Mesenchymal stem cell (in vitro differentiated cells and primary cell): ENCODE data around the gene SKAP2.

Experiments used
- DNase-seq: peaks from one replicate; pipeline ENCODE4 v3.0.0-alpha.2; 2013
- H2AFZ ChIP-seq: one replicate; pipeline ENCODE4 v1.6.1; 2013; ENCODE audit warnings: low read depth, mild to moderate bottlenecking, control low read depth, inconsistent platforms, low read length, moderate library complexity
- H2AK5ac ChIP-seq: 2 replicates; pipeline ENCODE4 v1.6.1; 2013; ENCODE audit warnings: low read length, moderate library complexity, mild to moderate bottlenecking, inconsistent platforms; ENCODE audit not compliant: severe bottlenecking
- H2BK120ac ChIP-seq: one replicate; pipeline ENCODE4 v1.6.1; 2013; ENCODE audit warnings: low read depth, mild to moderate bottlenecking, inconsistent platforms, low read length, moderate library complexity
- H2BK12ac ChIP-seq, 2 experiments: one replicate each; pipeline ENCODE4 v1.6.1; 2013; ENCODE audit warnings: inconsistent platforms in 2 of 2, low read length in 2 of 2, mild to moderate bottlenecking in 2 of 2, moderate library complexity in 2 of 2, control low read depth in 1 of 2
- H2BK15ac ChIP-seq: one replicate; pipeline ENCODE4 v1.6.1; 2013; ENCODE audit warnings: mild to moderate bottlenecking, low read depth, inconsistent platforms; ENCODE audit not compliant: poor library complexity, severe bottlenecking
- H2BK5ac ChIP-seq: 2 replicates; pipeline ENCODE4 v1.6.1; 2013; ENCODE audit warnings: low read depth, mild to moderate bottlenecking, low read length, control low read depth, inconsistent platforms; ENCODE audit not compliant: poor library complexity, severe bottlenecking
- H3K14ac ChIP-seq, 2 experiments: one replicate each; pipeline ENCODE4 v1.6.1; 2013; ENCODE audit warnings: inconsistent platforms in 2 of 2, low read length in 2 of 2, control low read depth in 1 of 2, mild to moderate bottlenecking in 1 of 2, moderate library complexity in 1 of 2
- H3K18ac ChIP-seq, 2 experiments: one replicate each; pipeline ENCODE4 v1.6.1; 2013; ENCODE audit warnings: inconsistent platforms in 2 of 2, low read length in 2 of 2, control low read depth in 1 of 2, low read depth in 1 of 2, mild to moderate bottlenecking in 1 of 2
- H3K23ac ChIP-seq, 2 experiments: one replicate each; pipeline ENCODE4 v1.6.1; 2013; ENCODE audit warnings: inconsistent platforms in 2 of 2, low read length in 2 of 2, mild to moderate bottlenecking in 2 of 2, moderate library complexity in 2 of 2, control low read depth in 1 of 2
- H3K27ac ChIP-seq: 2 replicates; pipeline ENCODE4 v1.5.1; 2013; ENCODE audit warnings: mild to moderate bottlenecking, moderate library complexity, low read length, control low read depth, inconsistent platforms; ENCODE audit not compliant: poor library complexity, severe bottlenecking
- H3K27me3 ChIP-seq, 2 experiments: 2 replicates each; pipeline versions ENCODE4 v1.6.1 to v1.7.0; 2013; ENCODE audit warnings: low read length in 2 of 2, mild to moderate bottlenecking in 2 of 2, moderate library complexity in 2 of 2, control low read depth in 1 of 2, inconsistent platforms in 1 of 2; ENCODE audit not compliant: control insufficient read depth in 1 of 2, insufficient read depth in 1 of 2
- H3K36me3 ChIP-seq, 2 experiments: 2 replicates each; pipeline versions ENCODE4 v1.6.1 to v1.7.0; 2013; ENCODE audit warnings: low read length in 2 of 2, control low read depth in 1 of 2, inconsistent platforms in 1 of 2, low read depth in 1 of 2, mild to moderate bottlenecking in 1 of 2; ENCODE audit not compliant: insufficient read depth in 2 of 2, control insufficient read depth in 1 of 2
- H3K4ac ChIP-seq, 2 experiments: one replicate each; pipeline ENCODE4 v1.6.1; 2013; ENCODE audit warnings: inconsistent platforms in 2 of 2, low read length in 2 of 2, mild to moderate bottlenecking in 2 of 2, moderate library complexity in 2 of 2, control low read depth in 1 of 2, low read depth in 1 of 2
- H3K4me1 ChIP-seq: 2 replicates; pipeline ENCODE4 v1.6.1; 2013; ENCODE audit warnings: low read depth, low read length, control low read depth; ENCODE audit not compliant: control insufficient read depth, insufficient read depth
- H3K4me2 ChIP-seq: 2 replicates; pipeline ENCODE4 v1.6.1; 2013; ENCODE audit warnings: low read length, mild to moderate bottlenecking, inconsistent platforms; ENCODE audit not compliant: poor library complexity, severe bottlenecking
- H3K4me3 ChIP-seq, 2 experiments: 2 replicates each; pipeline versions ENCODE4 v1.5.1 to v1.7.0; 2013; ENCODE audit warnings: low read length in 2 of 2, mild to moderate bottlenecking in 2 of 2, control low read depth in 1 of 2, low read depth in 1 of 2; ENCODE audit not compliant: insufficient read depth in 1 of 2
- H3K79me1 ChIP-seq: replicated peaks from 2 replicates; pipeline ENCODE4 v1.6.1; 2013; ENCODE audit warnings: mild to moderate bottlenecking, control low read depth, low read length, inconsistent platforms; ENCODE audit not compliant: poor library complexity, severe bottlenecking
- H3K9ac ChIP-seq: 2 replicates; pipeline ENCODE4 v1.7.0; 2013; ENCODE audit warnings: mild to moderate bottlenecking, low read length, moderate library complexity
- H3K9me3 ChIP-seq: 2 replicates; pipeline ENCODE4 v1.7.0; 2013; ENCODE audit warnings: mild to moderate bottlenecking, low read length; ENCODE audit not compliant: control insufficient read depth
- H4K8ac ChIP-seq: one replicate; pipeline ENCODE4 v1.6.1; 2013; ENCODE audit warnings: inconsistent platforms, mild to moderate bottlenecking, low read length, moderate library complexity
- H4K91ac ChIP-seq: one replicate; pipeline ENCODE4 v1.6.1; 2013; ENCODE audit warnings: mild to moderate bottlenecking, low read length, inconsistent platforms
- WGBS: methylation state at CpG from one replicate; pipeline ENCODE4 v1.1.7; 2013; ENCODE audit warnings: mixed read lengths; 5-methylcytosine and 5-hydroxymethylcytosine counted together

The SKAP2 gene

DNA sequence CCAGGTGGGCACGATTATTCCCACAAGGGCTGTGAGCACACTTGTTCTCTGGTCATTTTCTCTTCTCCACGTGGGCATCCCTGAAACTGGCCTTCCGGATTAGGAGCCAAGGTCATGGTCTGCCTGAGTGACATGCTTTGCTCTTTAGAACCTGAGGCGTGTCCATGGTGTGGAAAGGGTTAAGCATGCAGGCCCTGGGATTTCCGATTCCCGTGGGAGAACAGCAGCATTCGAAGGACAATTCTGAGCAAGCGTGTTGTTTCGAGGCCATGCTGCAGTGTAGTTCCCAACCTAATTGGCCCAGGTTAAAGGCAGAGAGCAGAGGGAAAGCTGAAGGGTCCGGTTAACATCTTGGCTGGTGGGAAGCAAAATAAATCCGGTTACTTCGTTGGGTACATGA lies 245.9 kb downstream of the SKAP2 start:
- Histone ChIP-seq H4K8ac (no peak overlapping the region), H3K4me3 (no peak overlapping the region), H3K4ac (no peak overlapping the region), H2AK5ac (no peak overlapping the region), H3K79me1 (no peaks in the 10 kb centered on the region), H3K9ac (no peak overlapping the region), H3K9me3 (no peaks in the 10 kb centered on the region), H3K27me3 (peaks cover 0 to 47% of the 10 kb centered on the region in 2 experiments), H3K18ac (no peak overlapping the region), H2BK120ac (no peak overlapping the region), H4K91ac (no peak overlapping the region), H3K4me2 (no peak overlapping the region), H2BK12ac (no peak overlapping the region), H3K4me1 (peaks cover 2% of the 10 kb centered on the region), H3K27ac (no peak overlapping the region), H2BK5ac (no peak overlapping the region), H3K14ac (no peak overlapping the region), H2AFZ (no peak overlapping the region), H2BK15ac (no peak overlapping the region), H3K36me3 (no peaks in the 10 kb centered on the region), H3K23ac (no peak overlapping the region)
- no peak for DNase-seq
- WGBS: 63% methylated on average over 12 of the region's 12 CpGs
